OCI-LY7 (cell line): ENCODE results near the gene PTAFR. TPM values are rescaled to one million over a fixed set of nuclear protein-coding genes. Genes with fewer than 3 reads are reported as not detected.
A peak's percentile ranks its signal among the peaks of the same experiment; 100 is the strongest.

Source experiments
- BruUV-seq: library from RNA; stranded (reverse); fragments of 400-500 nt; replicated peaks from 2 replicates; lab custom pipeline; 2021; lab: Mats Ljungman, UMichigan
- CTCF ChIA-PET: fragments of 300-600 bp; sonication (Branson Sonifier 250); formaldehyde crosslinking; loops from one replicate; lab custom pipeline; 2022; ENCODE audit warnings: antibody characterized with exemption; ENCODE audit not compliant: unreplicated experiment; lab: Charles Lee
- POLR2A ChIA-PET: fragments of 300-600 bp; sonication (Branson Sonifier 250); formaldehyde crosslinking; loops from one replicate; lab custom pipeline; 2022; ENCODE audit warnings: antibody characterized with exemption; lab: Charles Lee
- DNase-seq: peaks from one replicate; pipeline ENCODE4 v3.0.0-alpha.2; 2015; ENCODE audit warnings: low spot score
- H2AFZ ChIP-seq: fragments of 200-600 bp; sonication (generic), shearing (Covaris generic); 2 replicates; pipeline ENCODE4 v1.6.1; 2014; ENCODE audit warnings: mild to moderate bottlenecking, antibody characterized with exemption, low read length, moderate library complexity
- H3K27ac ChIP-seq: fragments of 200-600 bp; sonication (generic); 2 replicates; pipeline ENCODE4 v1.5.1; 2014; ENCODE audit warnings: mixed run types, low read depth, mild to moderate bottlenecking, moderate library complexity, low read length, inconsistent platforms; ENCODE audit not compliant: poor library complexity, severe bottlenecking
- H3K36me3 ChIP-seq: fragments of 200-600 bp; sonication (generic); 2 replicates; pipeline ENCODE4 v1.6.1; 2014; ENCODE audit warnings: mild to moderate bottlenecking, antibody characterized with exemption, low read length, moderate library complexity, mixed read lengths; ENCODE audit not compliant: insufficient read depth
- H3K4me1 ChIP-seq: fragments of 200-600 bp; sonication (generic); 2 replicates; pipeline ENCODE4 v1.5.1; 2014; ENCODE audit warnings: mild to moderate bottlenecking, low read length; ENCODE audit not compliant: insufficient read depth, poor library complexity, severe bottlenecking
- H3K4me2 ChIP-seq: fragments of 200-600 bp; sonication (generic); 2 replicates; pipeline ENCODE4 v1.6.1; 2014; ENCODE audit warnings: mild to moderate bottlenecking, low read length
- H3K4me3 ChIP-seq: fragments of 200-600 bp; sonication (generic); 2 replicates; pipeline ENCODE4 v1.5.1; 2014; ENCODE audit warnings: mild to moderate bottlenecking, low read depth, low read length; ENCODE audit not compliant: poor library complexity, severe bottlenecking
- H3K79me2 ChIP-seq: fragments of 200-600 bp; sonication (generic); 2 replicates; pipeline ENCODE4 v1.6.1; 2016; ENCODE audit warnings: low read depth, mild to moderate bottlenecking, low read length, moderate library complexity, mixed read lengths; ENCODE audit not compliant: insufficient read depth
- H3K9me2 ChIP-seq: fragments of 200-600 bp; sonication (generic); 2 replicates; pipeline ENCODE4 v1.6.1; 2016; ENCODE audit warnings: mild to moderate bottlenecking, low read length, mixed read lengths; ENCODE audit not compliant: insufficient read depth
- H3K9me3 ChIP-seq: fragments of 200-600 bp; sonication (generic); 2 replicates; pipeline ENCODE4 v1.6.1; 2014; ENCODE audit warnings: mild to moderate bottlenecking, mixed run types, low read length, mixed read lengths
- H4K20me1 ChIP-seq: fragments of 200-600 bp; sonication (generic); 2 replicates; pipeline ENCODE4 v1.6.1; 2014; ENCODE audit warnings: mild to moderate bottlenecking, antibody characterized with exemption, low read length, moderate library complexity, mixed read lengths; ENCODE audit not compliant: insufficient read depth
- EZH2phosphoT487 ChIP-seq: fragments of 200-600 bp; sonication (generic); IDR thresholded peaks from 2 replicates; pipeline ENCODE4 v1.6.1; 2018; ENCODE audit warnings: low read depth, borderline replicate concordance, mild to moderate bottlenecking, mixed run types, antibody characterized with exemption, low read length, moderate library complexity, mixed read lengths
- intact Hi-C: fragments of 100-400 bp; cut with micrococcal nuclease; formaldehyde crosslinking; loops from one replicate; pipeline ENCODE4 v1.10.0; 2022; ENCODE audit not compliant: unreplicated experiment
- total RNA-seq, 2 experiments: library from RNA; depleted of rRNA in 1 of 2; stranded (reverse); fragments of >200 nt in 1 of 2; shearing (Covaris generic) in 1 of 2; gene quantifications; 2 replicates each; pipeline ENCODE4 v1.2.3, GENCODE V29; 2014 to 2022
- TF ChIP-seq, protein P1 (sequence below): fragments of 200-600 bp; sonication (generic); conservative IDR thresholded peaks from 2 replicates; pipeline ENCODE4 v1.5.1; 2014; ENCODE audit warnings: mild to moderate bottlenecking, antibody characterized with exemption, low read length, moderate library complexity, mixed read lengths

Gene PTAFR
- total RNA-seq, 2 experiments from 2014 or later, result 8.0 to 32.8 TPM

DNA sequence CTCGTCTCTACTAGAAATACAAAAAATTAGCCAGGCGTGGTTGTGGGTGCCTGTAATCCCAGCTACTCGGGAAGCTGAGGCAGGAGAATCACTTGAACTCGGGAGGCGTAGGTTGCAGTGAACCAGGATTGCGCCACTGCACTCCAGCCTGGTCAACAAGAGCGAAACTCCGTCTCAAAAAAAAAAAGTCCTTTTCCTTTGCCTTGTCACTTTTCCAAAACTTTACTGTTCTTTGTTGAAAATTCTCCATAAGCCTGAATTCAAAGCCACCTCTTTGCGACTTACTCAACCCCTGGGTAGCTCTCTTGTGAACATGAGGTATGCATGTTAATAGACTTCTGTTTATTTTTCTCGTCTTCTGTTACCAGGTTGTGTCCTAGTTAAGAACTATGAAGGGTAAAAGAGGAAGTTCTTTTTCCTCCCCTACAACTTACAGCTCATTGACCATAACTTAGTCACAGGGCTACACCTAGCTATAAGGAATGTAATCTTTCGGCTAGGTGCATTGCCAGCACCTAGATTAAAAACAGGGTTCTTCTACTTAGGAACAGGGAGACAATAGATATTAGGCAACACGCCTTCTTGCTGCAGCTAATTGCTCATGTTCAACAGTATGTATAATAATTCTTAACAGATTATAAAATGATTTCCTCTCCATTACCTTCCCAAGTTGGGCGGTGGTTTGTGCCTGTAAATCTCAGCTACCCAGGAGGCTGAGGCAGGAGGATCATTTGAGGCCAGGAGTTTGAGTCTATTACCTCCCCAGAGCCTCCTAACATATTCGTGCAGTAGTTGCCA, 40.9 kb downstream of the PTAFR start:
- Histone ChIP-seq H3K4me3 (peak overlapping the region; percentile 10), H3K4me1 (peaks cover 46% of the 10 kb centered on the region), H3K79me2 (no peaks in the 10 kb centered on the region), H4K20me1 (no peaks in the 10 kb centered on the region), H3K9me3 (peaks cover 17% of the 10 kb centered on the region; the same call in 1 of the 2 replicates), H3K9me2 (no peaks in the 10 kb centered on the region), H2AFZ (peak overlapping the region; percentile 78), H3K27ac (peak overlapping the region; percentile 35), H3K36me3 (peaks cover 5% of the 10 kb centered on the region), H3K4me2 (peak overlapping the region; percentile 54)
- intact Hi-C loops, result no loop called here
- BruUV-seq, result no TSS peak
- peak; percentile 59 for DNase-seq
- ChIA-PET CTCF (interaction anchor here (0.6 to 1.2 kb wide), 3 partner anchors 8 to 24 kb away, joined by 3 read pairs; no protein-coding TSS in a partner anchor), POLR2A (interaction anchor here (0.8 to 5.4 kb wide), 10 partner anchors 9 to 69 kb away, joined by 3 to 65 read pairs (median 6); no protein-coding TSS in a partner anchor)
- TF ChIP-seq EZH2phosphoT487, result no peak
- TF ChIP-seq, protein P1, sequence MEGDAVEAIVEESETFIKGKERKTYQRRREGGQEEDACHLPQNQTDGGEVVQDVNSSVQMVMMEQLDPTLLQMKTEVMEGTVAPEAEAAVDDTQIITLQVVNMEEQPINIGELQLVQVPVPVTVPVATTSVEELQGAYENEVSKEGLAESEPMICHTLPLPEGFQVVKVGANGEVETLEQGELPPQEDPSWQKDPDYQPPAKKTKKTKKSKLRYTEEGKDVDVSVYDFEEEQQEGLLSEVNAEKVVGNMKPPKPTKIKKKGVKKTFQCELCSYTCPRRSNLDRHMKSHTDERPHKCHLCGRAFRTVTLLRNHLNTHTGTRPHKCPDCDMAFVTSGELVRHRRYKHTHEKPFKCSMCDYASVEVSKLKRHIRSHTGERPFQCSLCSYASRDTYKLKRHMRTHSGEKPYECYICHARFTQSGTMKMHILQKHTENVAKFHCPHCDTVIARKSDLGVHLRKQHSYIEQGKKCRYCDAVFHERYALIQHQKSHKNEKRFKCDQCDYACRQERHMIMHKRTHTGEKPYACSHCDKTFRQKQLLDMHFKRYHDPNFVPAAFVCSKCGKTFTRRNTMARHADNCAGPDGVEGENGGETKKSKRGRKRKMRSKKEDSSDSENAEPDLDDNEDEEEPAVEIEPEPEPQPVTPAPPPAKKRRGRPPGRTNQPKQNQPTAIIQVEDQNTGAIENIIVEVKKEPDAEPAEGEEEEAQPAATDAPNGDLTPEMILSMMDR, result no peak

DNA sequence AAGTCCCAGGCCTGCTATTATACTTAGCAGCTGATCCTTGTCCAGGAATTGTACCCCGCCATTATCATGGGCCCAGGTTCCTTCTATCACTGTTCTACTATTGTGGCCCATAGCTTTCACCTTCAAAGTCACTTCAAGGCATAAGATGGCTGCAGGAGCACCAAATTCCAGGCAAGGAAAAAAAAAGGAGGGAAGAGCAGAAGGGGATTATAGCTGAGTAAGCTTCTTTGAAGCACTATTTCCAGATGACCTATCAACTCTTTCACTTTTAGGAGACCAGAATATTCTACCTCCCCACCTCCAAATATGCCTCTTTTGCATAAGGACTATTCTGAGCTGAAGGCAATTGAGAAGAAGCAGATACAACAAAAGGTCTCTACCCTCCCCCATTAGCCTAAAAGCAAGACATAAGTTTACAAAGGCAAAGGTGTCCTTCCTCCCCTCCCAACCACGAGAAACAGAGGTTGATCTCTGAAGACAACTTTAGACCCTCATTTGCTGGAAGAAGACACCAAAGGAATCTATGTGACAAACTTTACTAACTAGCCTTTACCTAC, 41.8 kb downstream of the PTAFR start:
- ChIA-PET POLR2A (interaction anchor here (1.0 to 5.4 kb wide), 7 partner anchors 8 to 48 kb away, joined by 3 to 65 read pairs (median 7); no protein-coding TSS in a partner anchor), CTCF (interaction anchor here (1.1 to 1.2 kb wide), 2 partner anchors 9 to 17 kb away, joined by 3 read pairs; no protein-coding TSS in a partner anchor)
- Histone ChIP-seq H3K9me2 (no peaks in the 10 kb centered on the region), H4K20me1 (no peaks in the 10 kb centered on the region), H3K4me1 (peaks cover 46% of the 10 kb centered on the region), H3K4me3 (peak overlapping the region; percentile 10), H3K36me3 (peaks cover 5% of the 10 kb centered on the region), H3K4me2 (peak overlapping the region; percentile 54), H3K27ac (peak overlapping the region; percentile 35), H3K9me3 (peaks cover 17% of the 10 kb centered on the region; the same call in 1 of the 2 replicates), H3K79me2 (no peaks in the 10 kb centered on the region), H2AFZ (peak overlapping the region; percentile 78; the same call in 1 of the 2 replicates)
- no TSS peak for BruUV-seq
- DNase-seq, result peak; percentile 35
- TF ChIP-seq EZH2phosphoT487, result no peak
- TF ChIP-seq, protein P1, result no peak
- intact Hi-C loops, result no loop called here
